ENCODE measurements around the gene GPRC5B.

The GPRC5B gene

GRCh38 chr16:19857593-19858339 lies 26.9 kb downstream of the GPRC5B start:
- Histone ChIP-seq H2AFZ (ENCODE audit: low read length) (no peak overlapping the region), H3K9ac (ENCODE audit: low read depth, low read length, poor library complexity, severe bottlenecking) (no peak overlapping the region), H4K20me1 (ENCODE audit: insufficient read depth, low read length, poor library complexity, severe bottlenecking) (no peaks in the 10 kb centered on the region), H3K9me2 (replicated peaks; ENCODE audit: low read depth, low read length) (no peaks in the 10 kb centered on the region), H3K4me3 (ENCODE audit: low read length, poor library complexity, severe bottlenecking) (no peak overlapping the region), H3K4me2 (ENCODE audit: low read depth, low read length, poor library complexity, severe bottlenecking) (no peak overlapping the region), H3K36me3 (ENCODE audit: insufficient read depth, low read length) (no peaks in the 10 kb centered on the region), H3F3A (ENCODE audit: low read depth) (no peaks in the 10 kb centered on the region), H3K27me3 (ENCODE audit: insufficient read depth, low read length, poor library complexity, severe bottlenecking) (no peaks in the 10 kb centered on the region), H3K4me1 (ENCODE audit: insufficient read depth, low read length, poor library complexity, severe bottlenecking) (no peaks in the 10 kb centered on the region), H3K79me2 (ENCODE audit: insufficient read depth, low read length) (no peaks in the 10 kb centered on the region), H3K9me3 (ENCODE audit: insufficient read depth, low read depth, low read length) (peaks cover 2% of the 10 kb centered on the region; the same call in 1 of the 2 replicates)
- TF ChIP-seq CTCF (conservative IDR thresholded peaks at IDR 0.05; ENCODE audit: low read length): no peak

GRCh38 chr16:19856120-19856519 lies 28.5 kb downstream of the GPRC5B start:
- Histone ChIP-seq H3K9ac (ENCODE audit: low read depth, low read length, poor library complexity, severe bottlenecking) (no peak overlapping the region), H2AFZ (ENCODE audit: low read length) (no peak overlapping the region), H3K9me2 (replicated peaks; ENCODE audit: low read depth, low read length) (no peaks in the 10 kb centered on the region), H3K9me3 (ENCODE audit: insufficient read depth, low read depth, low read length) (peaks cover 2% of the 10 kb centered on the region; the same call in 1 of the 2 replicates), H3K4me1 (ENCODE audit: insufficient read depth, low read length, poor library complexity, severe bottlenecking) (no peaks in the 10 kb centered on the region), H3K4me3 (ENCODE audit: low read length, poor library complexity, severe bottlenecking) (no peak overlapping the region), H3K27me3 (ENCODE audit: insufficient read depth, low read length, poor library complexity, severe bottlenecking) (no peaks in the 10 kb centered on the region), H4K20me1 (ENCODE audit: insufficient read depth, low read length, poor library complexity, severe bottlenecking) (no peaks in the 10 kb centered on the region), H3K79me2 (ENCODE audit: insufficient read depth, low read length) (no peaks in the 10 kb centered on the region), H3K4me2 (ENCODE audit: low read depth, low read length, poor library complexity, severe bottlenecking) (no peak overlapping the region), H3F3A (ENCODE audit: low read depth) (no peaks in the 10 kb centered on the region), H3K36me3 (ENCODE audit: insufficient read depth, low read length) (no peaks in the 10 kb centered on the region)
- TF ChIP-seq EZH2phosphoT487 (IDR thresholded peaks at IDR 0.05; ENCODE audit: borderline replicate concordance) (no peak), CTCF (conservative IDR thresholded peaks at IDR 0.05; ENCODE audit: low read length) (no peak)

- H3F3A ChIP-seq (ENCODE audit: low read depth): no peaks in the 10 kb centered on the region
- H4K20me1 ChIP-seq (ENCODE audit: insufficient read depth, low read length, poor library complexity, severe bottlenecking): no peaks in the 10 kb centered on the region
- no peaks in the 10 kb centered on the region for H3K27me3 ChIP-seq (ENCODE audit: insufficient read depth, low read length, poor library complexity, severe bottlenecking)
- no peak overlapping the region for H2AFZ ChIP-seq (ENCODE audit: low read length)
- H3K4me1 ChIP-seq (ENCODE audit: insufficient read depth, low read length, poor library complexity, severe bottlenecking): no peaks in the 10 kb centered on the region
- H3K9me3 ChIP-seq (ENCODE audit: insufficient read depth, low read depth, low read length): peaks cover 2% of the 10 kb centered on the region; the same call in 1 of the 2 replicates
- H3K36me3 ChIP-seq (ENCODE audit: insufficient read depth, low read length): no peaks in the 10 kb centered on the region
- H3K4me3 ChIP-seq (ENCODE audit: low read length, poor library complexity, severe bottlenecking): no peak overlapping the region
- no peaks in the 10 kb centered on the region for H3K79me2 ChIP-seq (ENCODE audit: insufficient read depth, low read length)
- TF ChIP-seq EZH2phosphoT487 (IDR thresholded peaks at IDR 0.05; ENCODE audit: borderline replicate concordance) (no peak), CTCF (conservative IDR thresholded peaks at IDR 0.05; ENCODE audit: low read length) (no peak)
- H3K9ac ChIP-seq (ENCODE audit: low read depth, low read length, poor library complexity, severe bottlenecking): no peak overlapping the region
- no peaks in the 10 kb centered on the region for H3K9me2 ChIP-seq (replicated peaks; ENCODE audit: low read depth, low read length)
- H3K4me2 ChIP-seq (ENCODE audit: low read depth, low read length, poor library complexity, severe bottlenecking): no peak overlapping the region
Observed at GRCh38 chr16:19854543-19854876, 30.1 kb downstream of the GPRC5B start.
